Upper lobe of left lung (tissue), 6 donors: ENCODE measurements around the gene PHOX2B. TPM values are rescaled to one million over a fixed set of nuclear protein-coding genes. Genes with fewer than 3 reads are reported as not detected.

ENCODE experiments used
- ATAC-seq, 2 donors: fragments of 200-7000 bp; cut with Tn5 transposase; one replicate each; pipeline ENCODE4 v1.9.1; 2022; ENCODE audit warnings: mild to moderate bottlenecking in 2 of 2, moderate library complexity in 2 of 2; ENCODE audit not compliant: low FRiP score in 2 of 2
- DNase-seq, 2 donors: peaks; one replicate each; pipeline ENCODE4 v3.0.0-alpha.2; 2019 to 2020
- H3K27ac ChIP-seq, 4 donors: fragments of 200-600 bp; sonication (generic); one replicate each; pipeline ENCODE4 v1.5.1; 2016 to 2019
- H3K27me3 ChIP-seq, 4 donors: fragments of 200-600 bp; sonication (generic); one replicate each; pipeline ENCODE4 v1.5.1; 2017 to 2019
- H3K36me3 ChIP-seq, 4 donors: fragments of 200-600 bp; sonication (generic); one replicate each; pipeline ENCODE4 v1.5.1; 2016 to 2019
- H3K4me1 ChIP-seq, 4 donors: fragments of 200-600 bp; sonication (generic); one replicate each; pipeline ENCODE4 v1.5.1; 2018 to 2019
- H3K4me3 ChIP-seq, 4 donors: fragments of 200-600 bp; sonication (generic); one replicate each; pipeline ENCODE4 v1.5.1; 2017 to 2019; ENCODE audit warnings: mild to moderate bottlenecking in 2 of 4, moderate library complexity in 1 of 4
- H3K9me3 ChIP-seq, 4 donors: fragments of 200-600 bp; sonication (generic); one replicate each; pipeline ENCODE4 v1.5.1; 2018 to 2019
- CTCF ChIP-seq, 6 experiments: fragments of 450-650 bp in 4 of 6; fragments of 200-600 bp in 2 of 6; sonication (generic) in 2 of 6; IDR thresholded peaks; one replicate each; pipeline ENCODE4 v1.5.1; 2016 to 2019; ENCODE audit warnings: antibody characterized with exemption in 6 of 6
- EP300 ChIP-seq, 4 donors: sonication (generic); formaldehyde crosslinking; IDR thresholded peaks; one replicate each; pipeline ENCODE4 v1.5.1; 2017; ENCODE audit warnings: antibody characterized with exemption in 4 of 4, control low read depth in 2 of 4
- POLR2A ChIP-seq, 4 donors: fragments of 450-650 bp; IDR thresholded peaks; one replicate each; pipeline ENCODE4 v1.5.1; 2016 to 2017; ENCODE audit warnings: antibody characterized with exemption in 4 of 4, mild to moderate bottlenecking in 2 of 4
- POLR2AphosphoS5 ChIP-seq, 2 donors: sonication (generic); formaldehyde crosslinking; IDR thresholded peaks; one replicate each; pipeline ENCODE4 v1.5.1; 2017; ENCODE audit warnings: antibody characterized with exemption in 2 of 2
- whole genome bisulfite sequencing, 2 donors: methylation state at CpG; one replicate each; pipeline ENCODE4 v1.1.5; 2017 to 2018; 5-methylcytosine and 5-hydroxymethylcytosine counted together
- total RNA-seq, 6 donors: library from RNA; depleted of rRNA in 4 of 6; stranded (reverse); fragments of >200 nt in 4 of 6; gene quantifications; one replicate each; pipeline versions ENCODE4 v1.1.0 to v1.2.1, GENCODE V29; 2016 to 2021
- donor health status: DM: no; HTN: no; CAD: no; lungs with moderate emphysema.
- donor health status: DM: no; HTN: yes; CAD: no; lungs with severe emphysema.

PHOX2B gene
- total RNA-seq, 6 donors from 2014 or later: not detected

GRCh38 chr4:41751449-41752061 is 3.0 kb upstream of the PHOX2B start:
- no peak overlapping the region for H3K27ac ChIP-seq
- no peak for TF ChIP-seq POLR2A (IDR thresholded peaks at IDR 0.05)
- TF ChIP-seq POLR2AphosphoS5 (IDR thresholded peaks at IDR 0.05): no peak
- no peak for TF ChIP-seq CTCF (IDR thresholded peaks at IDR 0.05)
- no peak overlapping the region for H3K4me3 ChIP-seq
- 5% methylated on average over 20 to 34 of the region's 34 CpGs for WGBS, 2 donors
- H3K27me3 ChIP-seq: peaks cover 0 to 38% (median 19%) of the 10 kb centered on the region in 4 donors
- no peaks in the 10 kb centered on the region for H3K9me3 ChIP-seq
- peaks cover 0 to 19% (median 0%) of the 10 kb centered on the region in 4 donors for H3K4me1 ChIP-seq
- DNase-seq: peak in 1 of 2 donors; percentile 67
- ATAC-seq: no peak
- H3K36me3 ChIP-seq: no peaks in the 10 kb centered on the region

- Histone ChIP-seq H3K4me3 (no peak overlapping the region), H3K27ac (no peak overlapping the region), H3K9me3 (no peaks in the 10 kb centered on the region), H3K4me1 (peaks cover 0 to 26% (median 0%) of the 10 kb centered on the region in 4 donors), H3K27me3 (peaks cover 0 to 45% (median 26%) of the 10 kb centered on the region in 4 donors), H3K36me3 (no peaks in the 10 kb centered on the region)
- 8 to 13% methylated on average over 22 to 40 of the region's 40 CpGs for WGBS, 2 donors
- DNase-seq: peak in 1 of 2 donors; percentile 54
- TF ChIP-seq CTCF (IDR thresholded peaks at IDR 0.05): no peak
- no peak for TF ChIP-seq POLR2A (IDR thresholded peaks at IDR 0.05)
- no peak for TF ChIP-seq POLR2AphosphoS5 (IDR thresholded peaks at IDR 0.05)
- no peak for TF ChIP-seq EP300 (IDR thresholded peaks at IDR 0.05)
- ATAC-seq: no peak
Observed at GRCh38 chr4:41750626-41751448, 2.3 kb upstream of the PHOX2B start.

GRCh38 chr4:41750121-41750625 is 1.6 kb upstream of the PHOX2B start:
- no peak for DNase-seq
- peaks cover 0 to 28% (median 0%) of the 10 kb centered on the region in 4 donors for H3K4me1 ChIP-seq
- H3K27me3 ChIP-seq: peaks cover 0 to 50% (median 30%) of the 10 kb centered on the region in 4 donors

GRCh38 chr4:41749631-41750039 is 1.1 kb upstream of the PHOX2B start:
- Histone ChIP-seq H3K4me1 (peaks cover 0 to 34% (median 0%) of the 10 kb centered on the region in 4 donors), H3K27me3 (peaks cover 0 to 55% (median 33%) of the 10 kb centered on the region in 4 donors), H3K27ac (no peak overlapping the region), H3K36me3 (no peaks in the 10 kb centered on the region), H3K9me3 (peaks cover 0 to 5% (median 0%) of the 10 kb centered on the region in 4 donors), H3K4me3 (no peak overlapping the region)
- ATAC-seq: no peak
- TF ChIP-seq POLR2AphosphoS5 (IDR thresholded peaks at IDR 0.05) (no peak), EP300 (IDR thresholded peaks at IDR 0.05) (no peak), CTCF (IDR thresholded peaks at IDR 0.05) (no peak), POLR2A (IDR thresholded peaks at IDR 0.05) (no peak)
- WGBS, 2 donors: 12% methylated on average over 12 of the region's 12 CpGs
- no peak for DNase-seq

More at GRCh38 chr4:41750121-41750625, 1.6 kb upstream of the PHOX2B start:
- Histone ChIP-seq H3K36me3 (no peaks in the 10 kb centered on the region), H3K9me3 (peaks cover 0 to 5% (median 0%) of the 10 kb centered on the region in 4 donors), H3K27ac (no peak overlapping the region), H3K4me3 (no peak overlapping the region)
- ATAC-seq: no peak
- TF ChIP-seq CTCF (IDR thresholded peaks at IDR 0.05) (no peak), EP300 (IDR thresholded peaks at IDR 0.05) (no peak), POLR2AphosphoS5 (IDR thresholded peaks at IDR 0.05) (no peak)
- WGBS, 2 donors: 7 to 8% methylated on average over 13 to 20 of the region's 20 CpGs
